CD4-positive, alpha-beta T cell treated with Interleukin-1 beta for 1 hour (primary cell): ENCODE measurements around the gene BCAS4.
"Not testable (repeated sequence)": the region's sequence is repeated elsewhere in the genome, so short reads cannot be mapped to it uniquely, and the experiment has no call there.

ENCODE experiments used
- DNase-seq, 2 donors: peaks; one replicate each; pipeline ENCODE4 v3.0.0-alpha.2; 2020 to 2022

BCAS4 gene

DNA sequence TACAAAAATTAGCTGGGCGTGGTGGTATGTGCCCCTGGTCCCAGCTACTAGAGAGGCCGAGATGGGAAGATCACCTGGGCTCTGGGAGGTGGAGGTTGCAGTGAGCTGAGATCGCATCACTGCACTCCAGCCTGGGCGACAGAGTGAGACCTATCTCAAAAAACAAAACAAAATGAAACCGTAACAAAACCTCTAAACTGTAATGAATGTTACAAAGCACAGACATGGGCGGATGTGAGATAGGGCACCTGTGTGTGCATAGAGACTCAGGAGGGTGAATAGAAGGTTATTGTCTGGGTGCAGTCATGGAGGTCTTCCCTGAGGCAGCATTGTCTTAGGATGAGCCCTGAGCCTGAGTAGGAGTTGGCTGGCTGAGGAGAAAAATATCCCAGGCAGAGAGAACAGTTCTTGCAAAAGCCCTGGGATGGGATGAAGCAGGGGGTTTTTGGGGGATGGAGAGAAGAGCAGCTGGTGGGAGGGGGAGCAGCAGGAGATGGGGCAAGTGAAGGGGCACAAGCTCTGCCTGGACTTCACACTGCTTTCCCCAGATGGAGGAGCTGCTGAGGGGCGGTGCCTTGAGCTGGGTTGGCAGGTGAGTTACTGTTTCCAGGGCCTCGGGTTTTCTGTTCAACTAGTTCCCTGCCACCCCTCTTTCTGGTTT, 5.2 kb downstream of the BCAS4 start:
- DNase-seq: no peak

DNA sequence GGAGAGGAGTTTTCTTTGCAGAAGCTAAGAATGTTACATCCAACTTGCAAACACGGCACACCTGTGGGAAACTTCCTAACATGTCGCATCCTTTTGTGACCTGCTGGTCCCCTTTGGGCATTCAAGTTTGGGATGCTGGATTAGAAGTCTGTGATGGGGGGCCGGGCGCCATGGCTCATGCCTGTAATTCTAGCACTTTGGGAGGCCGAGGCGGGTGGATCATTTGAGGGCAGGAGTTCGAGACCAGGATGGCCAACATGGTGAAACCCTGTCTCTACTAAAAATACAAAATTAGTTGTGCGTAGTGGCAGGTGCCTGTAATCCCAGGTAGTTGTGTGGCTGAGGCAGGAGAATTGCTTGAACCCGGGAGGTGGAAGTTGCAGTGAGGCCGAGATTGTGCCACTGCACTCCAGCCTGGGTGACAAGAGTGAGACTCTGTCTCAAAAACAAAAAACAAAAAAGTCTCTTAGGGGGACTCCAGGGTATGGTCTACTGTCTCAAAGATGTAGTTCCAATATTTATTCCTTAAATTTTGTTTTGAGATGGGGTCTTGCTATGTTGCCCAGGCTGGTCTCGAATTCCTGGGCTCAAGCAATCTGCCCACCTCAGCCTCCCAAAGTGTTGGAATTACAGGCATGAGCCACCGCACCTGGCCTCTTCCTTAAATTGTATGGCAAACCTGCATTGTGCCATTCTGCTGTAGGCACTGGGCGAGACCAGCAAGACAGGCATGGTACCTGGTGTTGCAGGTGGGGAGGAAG, 6.3 kb downstream of the BCAS4 start:
- DNase-seq: not testable (repeated sequence)

- DNase-seq: no peak
These were observed 6.9 kb downstream of the BCAS4 start for GRCh38 chr20:50801747-50802125.

- DNase-seq: no peak
These were observed 7.4 kb downstream of the BCAS4 start for GRCh38 chr20:50802289-50802688.

DNA sequence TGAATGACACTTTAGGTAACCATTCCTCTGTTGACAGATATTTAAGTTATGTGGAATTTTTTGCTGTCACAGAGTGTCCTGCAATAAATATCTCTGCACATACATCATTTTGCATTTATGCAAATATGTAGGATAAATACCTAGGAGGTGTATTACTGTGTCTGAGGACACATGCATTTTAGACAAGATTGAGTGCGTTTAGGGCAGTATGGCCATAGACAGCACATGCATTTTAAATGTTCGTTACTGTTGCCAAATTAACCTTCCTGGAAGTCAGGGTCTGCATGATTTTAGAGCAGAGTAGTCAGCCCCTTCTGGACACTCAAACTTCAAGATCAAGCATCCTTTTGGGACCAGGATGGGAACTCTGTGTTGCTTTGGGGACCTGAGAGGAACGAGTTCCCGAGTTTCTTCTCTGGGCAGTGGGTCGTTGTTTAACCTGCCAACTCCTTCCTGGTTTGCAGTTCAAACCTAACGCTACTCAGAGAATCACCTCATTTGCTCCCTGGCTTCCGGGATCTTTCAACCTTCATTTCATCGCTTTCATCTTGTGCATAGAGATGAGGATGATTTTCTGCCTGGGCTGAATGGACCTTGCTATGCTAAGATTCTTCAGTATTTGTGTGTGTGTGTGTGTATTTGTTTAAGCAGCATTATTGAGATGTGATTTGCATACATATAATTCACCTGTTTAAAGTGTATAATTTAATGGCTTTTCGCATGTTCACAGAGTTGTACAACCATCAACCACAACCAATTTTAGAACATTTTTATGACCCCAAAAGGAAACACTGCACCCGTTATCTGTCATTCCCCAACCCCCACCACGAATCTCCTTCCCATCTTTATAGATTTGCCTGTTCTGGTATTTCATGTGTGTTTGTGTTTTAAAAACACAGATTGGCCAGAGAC, 9.8 kb downstream of the BCAS4 start:
- peak in 1 of 2 donors; percentile 37 for DNase-seq

GRCh38 chr20:50805349-50805684, 10.5 kb downstream of the BCAS4 start:
- DNase-seq: no peak

- no peak for DNase-seq
These were observed 11.4 kb downstream of the BCAS4 start for GRCh38 chr20:50806126-50806768.

GRCh38 chr20:50810063-50810462, 15.2 kb downstream of the BCAS4 start:
- no peak for DNase-seq

DNA sequence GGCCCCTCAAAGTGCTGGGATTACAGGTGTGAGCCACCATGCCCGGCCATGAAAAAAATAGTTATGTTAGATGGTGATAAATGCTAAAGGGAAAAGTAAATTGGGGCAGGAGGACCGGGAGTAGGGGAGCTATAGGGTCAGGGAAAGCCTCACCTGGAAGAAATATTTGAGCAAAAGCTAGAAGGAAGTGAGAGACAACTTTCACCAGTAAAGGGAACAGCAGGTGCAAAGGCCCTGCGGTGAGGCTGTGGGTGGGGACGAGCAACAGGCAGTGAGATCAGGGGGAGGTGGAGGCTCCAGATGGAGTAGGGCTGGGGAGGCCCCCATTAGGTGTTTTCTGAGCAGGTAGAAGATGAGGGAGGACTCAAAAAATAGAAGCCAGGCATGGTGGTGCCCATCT, 16.0 kb downstream of the BCAS4 start:
- DNase-seq: no peak

- DNase-seq: no peak
These were observed 18.3 kb downstream of the BCAS4 start for GRCh38 chr20:50813101-50813643.

DNA sequence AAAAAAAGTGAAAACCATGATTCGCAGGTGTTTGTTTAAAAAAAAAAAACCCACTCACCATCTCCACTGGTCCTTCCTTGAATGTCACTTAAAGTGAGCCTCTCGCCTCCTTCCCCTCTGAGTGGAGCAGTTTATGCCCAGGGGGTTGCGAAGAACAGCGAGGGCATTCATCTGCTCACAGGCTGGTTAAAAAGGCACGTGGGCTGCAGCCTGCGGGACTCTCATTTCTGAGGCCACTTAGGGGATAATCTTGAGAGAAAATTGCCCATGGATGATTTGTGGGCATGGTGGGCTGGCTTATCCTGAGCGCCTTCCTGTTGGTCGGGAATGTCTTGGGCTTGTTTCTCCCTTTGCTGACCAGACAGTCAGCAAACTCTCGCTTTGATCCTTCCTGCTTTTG, 18.9 kb downstream of the BCAS4 start:
- no peak for DNase-seq

DNA sequence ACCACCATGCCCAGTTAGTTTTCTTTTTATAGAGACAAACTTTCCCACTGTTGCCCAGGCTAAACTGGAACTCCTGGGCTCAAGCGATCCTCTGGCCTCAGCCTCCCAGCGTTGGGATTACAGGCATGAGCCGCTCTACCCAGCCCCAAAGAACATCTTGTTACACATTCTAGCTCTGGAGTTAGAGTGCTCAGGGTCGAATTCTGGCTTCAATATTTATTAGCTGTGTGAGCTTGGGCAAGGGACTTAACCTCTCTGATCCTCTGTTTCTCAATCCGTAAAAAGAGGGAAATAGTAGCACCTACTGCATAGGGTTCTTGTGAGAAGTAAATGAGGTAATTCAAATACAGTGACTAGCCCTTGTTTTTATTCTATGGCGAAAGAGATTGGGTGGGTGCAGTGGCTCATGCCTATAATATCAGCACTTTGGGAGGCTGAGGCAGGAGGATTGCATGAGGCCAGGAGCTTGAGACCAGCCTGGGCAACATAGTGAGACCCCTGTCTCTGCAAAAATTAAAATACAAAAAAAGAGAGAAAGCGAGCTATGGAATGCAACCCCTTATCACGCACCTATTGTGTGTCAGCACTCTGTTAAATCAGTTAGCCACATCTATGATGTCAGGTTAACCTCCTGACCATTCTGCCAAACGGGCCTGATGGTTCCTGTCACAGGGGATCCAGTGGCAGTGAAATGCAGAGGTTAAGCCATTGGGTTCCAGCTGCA, 19.7 kb downstream of the BCAS4 start:
- DNase-seq: no peak

- no peak for DNase-seq
These were observed 20.5 kb downstream of the BCAS4 start for GRCh38 chr20:50815162-50815989.

- no peak for DNase-seq
These were observed 22.9 kb downstream of the BCAS4 start for GRCh38 chr20:50817776-50818172.

DNA sequence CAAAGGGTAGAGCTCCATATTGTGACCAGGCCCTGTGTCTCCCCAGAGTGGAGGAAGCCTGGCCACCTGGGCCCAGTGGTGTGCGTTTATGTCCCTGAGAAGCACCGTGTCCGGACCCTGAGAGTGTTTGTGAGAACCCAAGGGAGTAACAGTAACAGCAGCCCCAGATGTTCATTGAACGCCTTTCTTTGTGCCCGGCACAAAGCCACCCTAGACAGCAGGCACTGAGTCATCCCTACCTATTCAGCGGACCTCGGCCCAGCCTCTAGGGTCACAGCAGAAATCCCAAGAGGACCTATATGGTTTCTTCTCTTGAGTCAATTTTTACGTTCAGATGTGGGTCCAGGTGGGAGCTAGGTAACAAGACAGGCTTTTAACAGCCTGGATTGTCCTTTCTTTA, 24.5 kb downstream of the BCAS4 start:
- DNase-seq: no peak

DNA sequence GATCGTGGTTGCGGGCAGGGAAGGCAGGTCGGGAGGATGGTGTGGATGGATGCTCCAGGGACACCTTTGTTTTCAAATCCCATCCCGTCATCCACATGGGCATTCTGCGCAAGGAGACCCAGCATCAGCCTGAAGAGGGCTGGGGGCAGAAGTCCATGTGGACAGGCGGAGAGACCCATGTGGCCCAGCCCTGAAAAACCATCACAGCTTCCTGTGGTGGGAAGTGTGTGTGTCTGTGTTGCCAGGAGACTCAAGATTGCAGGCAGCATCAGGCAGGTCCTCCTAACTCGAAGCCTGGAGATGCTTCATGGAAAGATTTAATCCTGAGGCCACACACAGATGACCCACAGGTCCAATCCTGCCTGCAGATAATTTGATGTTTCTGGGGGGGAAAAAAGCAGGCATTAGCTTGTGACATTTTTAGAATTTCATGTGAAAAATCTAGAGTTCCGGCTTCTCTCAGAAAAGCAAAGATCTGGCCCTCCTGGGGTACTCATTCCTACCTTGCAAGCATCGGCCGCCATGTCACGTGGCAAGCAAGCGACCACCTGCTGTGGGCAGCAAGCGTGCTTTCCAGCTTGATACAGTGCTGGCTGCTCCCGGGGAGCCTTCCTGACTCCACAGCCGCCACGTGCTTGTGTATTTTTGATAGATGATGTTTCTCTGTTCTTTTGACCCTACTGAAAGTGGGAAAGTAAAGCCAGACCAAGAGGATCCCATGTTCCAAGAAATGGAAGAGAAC, 25.8 kb downstream of the BCAS4 start:
- DNase-seq: no peak

DNA sequence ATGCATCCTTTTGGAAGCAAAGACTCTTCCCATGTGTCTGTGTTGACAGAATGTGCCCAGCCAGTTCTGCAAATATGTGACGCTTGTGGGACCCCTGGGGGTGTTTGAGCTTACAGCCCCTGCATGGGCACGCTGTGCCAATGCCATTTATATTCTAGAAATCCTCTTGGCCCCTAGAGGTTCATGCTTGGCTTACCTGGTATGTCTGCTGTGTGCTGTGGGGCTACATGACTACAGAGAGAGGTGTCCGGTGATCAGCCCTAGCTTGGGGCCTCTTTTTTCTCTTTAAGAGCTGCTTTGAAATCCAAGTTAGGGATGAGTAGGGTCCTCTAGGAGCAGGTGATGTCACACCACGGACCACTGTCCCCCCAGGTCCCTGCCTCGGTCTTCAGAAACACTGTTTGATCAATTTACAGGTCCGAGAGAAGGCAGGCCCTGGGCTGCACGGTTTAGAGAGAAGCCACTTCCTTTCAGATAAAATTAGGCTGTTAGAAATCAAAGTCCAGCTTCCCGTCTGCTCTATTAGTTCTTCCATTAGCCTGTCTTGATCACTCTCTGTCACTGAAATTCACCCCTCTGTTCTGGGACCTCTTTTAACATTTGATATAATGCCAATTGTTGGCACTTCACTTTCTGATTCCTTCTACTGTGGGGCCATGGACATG, 26.5 kb downstream of the BCAS4 start:
- DNase-seq: no peak

DNA sequence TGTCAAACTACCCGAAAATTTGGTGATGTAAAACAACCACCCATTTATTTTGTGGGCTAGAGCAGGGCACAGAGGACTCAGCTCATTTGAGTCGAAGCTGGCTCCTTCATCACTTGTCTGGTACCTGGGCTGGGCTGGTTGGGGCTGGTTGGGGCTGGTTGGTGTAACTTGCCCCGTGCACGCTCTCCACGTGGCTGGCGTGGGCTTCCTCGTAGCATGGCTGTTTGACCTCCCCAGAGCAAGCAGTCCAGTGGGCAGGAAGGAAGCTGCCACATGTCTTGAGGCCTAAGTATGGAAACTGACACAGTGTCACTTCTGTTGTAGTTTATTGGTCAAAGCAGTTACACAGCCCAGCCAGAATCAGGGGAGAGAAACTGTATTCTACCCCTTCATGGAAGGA, 27.1 kb downstream of the BCAS4 start:
- DNase-seq: no peak

DNA sequence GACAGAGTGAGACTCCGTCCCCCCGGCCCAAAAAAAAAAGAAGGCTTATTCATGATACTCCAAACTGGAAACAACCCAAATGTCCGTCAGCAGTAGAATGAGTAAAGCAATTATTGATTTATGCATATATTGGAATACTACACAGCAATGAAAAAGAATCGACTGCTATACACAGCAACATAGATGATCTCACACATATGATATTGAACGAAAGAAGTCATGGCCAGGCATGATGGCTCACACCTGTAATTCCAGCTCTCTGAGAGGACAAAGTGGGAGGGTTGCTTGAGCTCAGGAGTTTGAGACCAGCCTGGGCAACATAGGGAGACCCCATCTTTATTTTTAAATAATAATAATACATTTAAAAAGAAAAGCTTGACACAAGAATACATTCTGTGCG, 28.5 kb downstream of the BCAS4 start:
- no peak for DNase-seq

DNA sequence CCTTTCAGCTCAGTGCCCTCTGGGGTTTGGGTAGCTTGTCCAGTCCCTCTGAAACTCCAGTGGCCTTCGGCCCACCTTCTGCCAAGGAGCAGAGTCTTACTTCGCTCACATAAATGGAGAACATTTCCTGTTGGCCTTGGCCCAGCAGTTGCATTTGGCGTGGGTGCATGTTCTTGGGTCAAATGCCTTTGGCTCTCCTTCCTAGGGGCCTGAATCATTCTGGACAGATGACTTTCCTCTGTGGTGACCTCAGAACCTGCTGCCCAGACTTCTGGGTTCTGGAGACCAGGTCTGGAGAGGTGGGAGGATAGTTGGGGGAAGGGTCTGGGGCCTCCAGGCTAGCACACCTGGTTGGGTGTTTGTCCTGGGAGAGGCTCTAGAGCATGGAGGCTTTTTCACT, 29.3 kb downstream of the BCAS4 start:
- DNase-seq: no peak
